ENCODE measurements around the gene GEMIN7. TPM values are rescaled to one million over a fixed set of nuclear protein-coding genes. Genes with fewer than 3 reads are reported as not detected.

Gene GEMIN7
- polyA plus RNA-seq, 4 donors, result 25.3 to 49.7 (median 35.4) TPM

- no peak for FAIRE-seq
- Histone ChIP-seq H3K4me1 (ENCODE audit: control insufficient read depth in 3 of 3, insufficient read depth in 2 of 3, low read depth in 1 of 3, low read length in 2 of 3) (peaks cover 0 to 7% (median 0%) of the 10 kb centered on the region in 3 donors), H3K4me3 (ENCODE audit: low read depth in 1 of 3, low read length in 3 of 3) (no peak overlapping the region), H3K9me3 (ENCODE audit: control insufficient read depth in 2 of 2, insufficient read depth in 1 of 2, low read depth in 1 of 2, low read length in 1 of 2) (no peaks in the 10 kb centered on the region), H3K36me3 (ENCODE audit: control insufficient read depth in 3 of 3, insufficient read depth in 2 of 3, low read depth in 1 of 3, low read length in 3 of 3) (peaks cover 0 to 72% (median 2%) of the 10 kb centered on the region in 3 donors), H3K27me3 (ENCODE audit: control insufficient read depth in 3 of 3, insufficient read depth in 3 of 3, low read length in 3 of 3) (no peaks in the 10 kb centered on the region), H3K27ac (ENCODE audit: low read depth in 1 of 3, low read length in 2 of 3) (peak overlapping the region in 1 of 3 donors; percentile 72)
- WGBS, 3 donors, result 79 to 90% (median 89%) methylated on average over 17 of the region's 17 CpGs
- no peak for DNase-seq
Observed at GRCh38 chr19:45137179-45137761, 58.2 kb downstream of the GEMIN7 start.

GRCh38 chr19:45138303-45138751 lies 59.3 kb downstream of the GEMIN7 start:
- WGBS, 3 donors, result 62 to 80% (median 69%) methylated on average over 9 to 11 of the region's 11 CpGs
- FAIRE-seq (no peak), DNase-seq (peak in 1 of 2 donors; percentile 24)
- H3K27me3 ChIP-seq (ENCODE audit: control insufficient read depth in 3 of 3, insufficient read depth in 3 of 3, low read length in 3 of 3), result no peaks in the 10 kb centered on the region
- H3K4me3 ChIP-seq (ENCODE audit: low read depth in 1 of 3, low read length in 3 of 3), result no peak overlapping the region
- H3K36me3 ChIP-seq (ENCODE audit: control insufficient read depth in 3 of 3, insufficient read depth in 2 of 3, low read depth in 1 of 3, low read length in 3 of 3), result peaks cover 2 to 73% (median 6%) of the 10 kb centered on the region in 3 donors
- H3K27ac ChIP-seq (ENCODE audit: low read depth in 1 of 3, low read length in 2 of 3), result peak overlapping the region in 1 of 3 donors; percentile 72
- no peaks in the 10 kb centered on the region for H3K9me3 ChIP-seq (ENCODE audit: control insufficient read depth in 2 of 2, insufficient read depth in 1 of 2, low read depth in 1 of 2, low read length in 1 of 2)
- peaks cover 0 to 7% (median 0%) of the 10 kb centered on the region in 3 donors for H3K4me1 ChIP-seq (ENCODE audit: control insufficient read depth in 3 of 3, insufficient read depth in 2 of 3, low read depth in 1 of 3, low read length in 2 of 3)

- peaks cover 0 to 7% (median 0%) of the 10 kb centered on the region in 3 donors for H3K4me1 ChIP-seq (ENCODE audit: control insufficient read depth in 3 of 3, insufficient read depth in 2 of 3, low read depth in 1 of 3, low read length in 2 of 3)
- 95 to 96% (median 96%) methylated on average over 24 of the region's 24 CpGs for WGBS, 3 donors
- FAIRE-seq, result no peak
- DNase-seq, result no peak
- no peaks in the 10 kb centered on the region for H3K9me3 ChIP-seq (ENCODE audit: control insufficient read depth in 2 of 2, insufficient read depth in 1 of 2, low read depth in 1 of 2, low read length in 1 of 2)
- H3K27ac ChIP-seq (ENCODE audit: low read depth in 1 of 3, low read length in 2 of 3), result no peak overlapping the region
- H3K27me3 ChIP-seq (ENCODE audit: control insufficient read depth in 3 of 3, insufficient read depth in 3 of 3, low read length in 3 of 3), result no peaks in the 10 kb centered on the region
- H3K36me3 ChIP-seq (ENCODE audit: control insufficient read depth in 3 of 3, insufficient read depth in 2 of 3, low read depth in 1 of 3, low read length in 3 of 3), result peaks cover 2 to 75% (median 6%) of the 10 kb centered on the region in 3 donors
- no peak overlapping the region for H3K4me3 ChIP-seq (ENCODE audit: low read depth in 1 of 3, low read length in 3 of 3)
Observed at GRCh38 chr19:45139286-45140143, 60.5 kb downstream of the GEMIN7 start.

- DNase-seq, result no peak
- H3K9me3 ChIP-seq (ENCODE audit: control insufficient read depth in 2 of 2, insufficient read depth in 1 of 2, low read depth in 1 of 2, low read length in 1 of 2), result no peaks in the 10 kb centered on the region
- H3K27me3 ChIP-seq (ENCODE audit: control insufficient read depth in 3 of 3, insufficient read depth in 3 of 3, low read length in 3 of 3), result no peaks in the 10 kb centered on the region
- H3K36me3 ChIP-seq (ENCODE audit: control insufficient read depth in 3 of 3, insufficient read depth in 2 of 3, low read depth in 1 of 3, low read length in 3 of 3), result peaks cover 2 to 74% (median 6%) of the 10 kb centered on the region in 3 donors
- no peak for FAIRE-seq
- WGBS, 3 donors, result 92 to 93% (median 93%) methylated on average over 7 to 8 of the region's 8 CpGs
- H3K4me1 ChIP-seq (ENCODE audit: control insufficient read depth in 3 of 3, insufficient read depth in 2 of 3, low read depth in 1 of 3, low read length in 2 of 3), result peaks cover 0 to 7% (median 0%) of the 10 kb centered on the region in 3 donors
- no peak overlapping the region for H3K4me3 ChIP-seq (ENCODE audit: low read depth in 1 of 3, low read length in 3 of 3)
- no peak overlapping the region for H3K27ac ChIP-seq (ENCODE audit: low read depth in 1 of 3, low read length in 2 of 3)
Observed at GRCh38 chr19:45140144-45140503, 61.1 kb downstream of the GEMIN7 start.

- DNase-seq (no peak), FAIRE-seq (no peak)
- 86 to 94% (median 92%) methylated on average over 10 to 11 of the region's 11 CpGs for WGBS, 3 donors
- H3K9me3 ChIP-seq (ENCODE audit: control insufficient read depth in 2 of 2, insufficient read depth in 1 of 2, low read depth in 1 of 2, low read length in 1 of 2), result no peaks in the 10 kb centered on the region
- H3K4me1 ChIP-seq (ENCODE audit: control insufficient read depth in 3 of 3, insufficient read depth in 2 of 3, low read depth in 1 of 3, low read length in 2 of 3), result peaks cover 0 to 7% (median 0%) of the 10 kb centered on the region in 3 donors
- H3K27ac ChIP-seq (ENCODE audit: low read depth in 1 of 3, low read length in 2 of 3), result no peak overlapping the region
- no peak overlapping the region for H3K4me3 ChIP-seq (ENCODE audit: low read depth in 1 of 3, low read length in 3 of 3)
- H3K36me3 ChIP-seq (ENCODE audit: control insufficient read depth in 3 of 3, insufficient read depth in 2 of 3, low read depth in 1 of 3, low read length in 3 of 3), result peaks cover 2 to 74% (median 6%) of the 10 kb centered on the region in 3 donors
- no peaks in the 10 kb centered on the region for H3K27me3 ChIP-seq (ENCODE audit: control insufficient read depth in 3 of 3, insufficient read depth in 3 of 3, low read length in 3 of 3)
Observed at GRCh38 chr19:45140533-45140932, 61.5 kb downstream of the GEMIN7 start.

Other genes with a start within 250 kb of the GEMIN7 start
- 100 to 1,000 TPM in 2 of 4 donors, 10 to 100 TPM in 2; 72.5 to 153 (median 100) TPM for gene NECTIN2, start 233.0 kb upstream of the GEMIN7 start, polyA plus RNA-seq
- gene TOMM40, start 188.0 kb upstream of the GEMIN7 start, polyA plus RNA-seq, result 10 to 100 TPM; 24.6 to 82.7 (median 29.0) TPM
- 100 to 1,000 TPM in 3 of 4 donors, 10 to 100 TPM in 1; 14.1 to 201 (median 122) TPM for gene APOE, start 173.5 kb upstream of the GEMIN7 start, polyA plus RNA-seq
- 10 to 100 TPM in 2 of 4 donors, 1 to 10 TPM in 2; 3.1 to 65.1 (median 13.4) TPM for gene APOC1, start 164.7 kb upstream of the GEMIN7 start, polyA plus RNA-seq
- not detected for gene APOC4, start 137.0 kb upstream of the GEMIN7 start, polyA plus RNA-seq
- 100 to 1,000 TPM in 1 of 4 donors, 10 to 100 TPM in 3; 23.4 to 214 (median 70.1) TPM for gene APOC2, start 133.2 kb upstream of the GEMIN7 start, polyA plus RNA-seq
- gene CLPTM1, start 123.9 kb upstream of the GEMIN7 start, polyA plus RNA-seq, result 100 to 1,000 TPM in 1 of 4 donors, 10 to 100 TPM in 3; 63.0 to 101 (median 80.9) TPM
- 10 to 100 TPM; 10.5 to 41.3 (median 17.6) TPM for gene RELB, start 77.8 kb upstream of the GEMIN7 start, polyA plus RNA-seq
- 100 to 1,000 TPM in 1 of 4 donors, 10 to 100 TPM in 3; 55.3 to 117 (median 80.4) TPM for gene CLASRP, start 40.2 kb upstream of the GEMIN7 start, polyA plus RNA-seq
- gene ZNF296, start 2.8 kb upstream of the GEMIN7 start, polyA plus RNA-seq, result 10 to 100 TPM in 1 of 4 donors, 1 to 10 TPM in 3; 4.7 to 10.3 (median 7.6) TPM
- 10 to 100 TPM; 19.5 to 47.0 (median 31.6) TPM for gene PPP1R37, start 13.9 kb downstream of the GEMIN7 start, polyA plus RNA-seq
- under 1 TPM in 2 of 4 donors, not detected in 2; 0.09 to 0.13 TPM for gene NKPD1, start 81.7 kb downstream of the GEMIN7 start, polyA plus RNA-seq
- 10 to 100 TPM; 38.4 to 67.6 (median 41.7) TPM for gene TRAPPC6A, start 99.0 kb downstream of the GEMIN7 start, polyA plus RNA-seq
- 10 to 100 TPM in 1 of 4 donors, 1 to 10 TPM in 3; 3.6 to 12.8 (median 6.4) TPM for gene BLOC1S3, start 99.5 kb downstream of the GEMIN7 start, polyA plus RNA-seq
- 1 to 10 TPM in 3 of 4 donors, under 1 TPM in 1; 0.22 to 2.7 (median 2.1) TPM for gene EXOC3L2, start 166.1 kb downstream of the GEMIN7 start, polyA plus RNA-seq
- 10 to 100 TPM in 1 of 4 donors, 1 to 10 TPM in 3; 5.1 to 14.2 (median 7.7) TPM for gene MARK4, start 172.0 kb downstream of the GEMIN7 start, polyA plus RNA-seq
- gene CKM, start 243.6 kb downstream of the GEMIN7 start, polyA plus RNA-seq, result 10 to 100 TPM in 2 of 4 donors, 1 to 10 TPM in 1, under 1 TPM in 1; 0.09 to 30.5 (median 14.4) TPM

All from small intestine (tissue), 7 donors.